Choroid plexus epithelial cell (primary cell): ENCODE measurements around the gene HMCN2.

ENCODE experiments used
- DNase-seq: peaks from one replicate; pipeline ENCODE4 v3.0.0-alpha.2; 2010; ENCODE audit warnings: low read depth
- H3K4me3 ChIP-seq: 2 replicates; pipeline ENCODE4 v1.5.1; 2011; ENCODE audit warnings: low read depth, mild to moderate bottlenecking, control low read depth, low read length, moderate library complexity
- TF ChIP-seq, protein P1 (sequence below): conservative IDR thresholded peaks from 2 replicates; pipeline ENCODE4 v1.5.1; 2011; ENCODE audit warnings: low read depth, mild to moderate bottlenecking, control low read depth, inconsistent platforms, low read length, moderate library complexity

The HMCN2 gene, protein sequence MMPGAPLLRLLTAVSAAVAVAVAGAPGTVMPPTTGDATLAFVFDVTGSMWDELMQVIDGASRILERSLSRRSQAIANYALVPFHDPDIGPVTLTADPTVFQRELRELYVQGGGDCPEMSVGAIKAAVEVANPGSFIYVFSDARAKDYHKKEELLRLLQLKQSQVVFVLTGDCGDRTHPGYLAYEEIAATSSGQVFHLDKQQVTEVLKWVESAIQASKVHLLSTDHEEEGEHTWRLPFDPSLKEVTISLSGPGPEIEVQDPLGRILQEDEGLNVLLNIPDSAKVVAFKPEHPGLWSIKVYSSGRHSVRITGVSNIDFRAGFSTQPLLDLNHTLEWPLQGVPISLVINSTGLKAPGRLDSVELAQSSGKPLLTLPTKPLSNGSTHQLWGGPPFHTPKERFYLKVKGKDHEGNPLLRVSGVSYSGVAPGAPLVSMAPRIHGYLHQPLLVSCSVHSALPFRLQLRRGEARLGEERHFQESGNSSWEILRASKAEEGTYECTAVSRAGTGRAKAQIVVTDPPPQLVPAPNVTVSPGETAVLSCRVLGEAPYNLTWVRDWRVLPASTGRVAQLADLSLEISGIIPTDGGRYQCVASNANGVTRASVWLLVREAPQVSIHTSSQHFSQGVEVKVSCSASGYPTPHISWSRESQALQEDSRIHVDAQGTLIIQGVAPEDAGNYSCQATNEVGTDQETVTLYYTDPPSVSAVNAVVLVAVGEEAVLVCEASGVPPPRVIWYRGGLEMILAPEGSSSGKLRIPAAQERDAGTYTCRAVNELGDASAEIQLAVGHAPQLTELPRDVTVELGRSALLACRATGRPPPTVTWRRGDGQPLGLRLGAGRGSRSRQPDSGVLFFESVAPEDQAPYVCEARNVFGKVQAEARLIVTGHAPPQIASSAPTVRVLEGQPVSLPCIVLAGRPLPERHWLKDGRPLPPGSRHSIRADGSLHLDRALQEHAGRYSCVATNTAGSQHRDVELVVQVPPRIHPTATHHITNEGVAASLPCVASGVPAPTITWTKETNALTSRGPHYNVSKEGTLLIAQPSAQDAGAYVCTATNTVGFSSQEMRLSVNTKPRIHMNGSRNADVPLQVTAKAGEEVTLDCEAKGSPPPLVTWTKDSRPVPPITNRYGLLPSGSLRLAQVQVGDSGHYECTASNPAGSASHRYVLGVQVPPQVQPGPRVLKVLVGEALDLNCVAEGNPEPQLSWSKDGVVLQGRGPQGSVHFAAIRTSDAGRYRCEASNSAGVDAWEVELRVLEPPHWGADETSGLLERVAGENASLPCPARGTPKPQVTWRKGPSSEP (N-terminal part only)

GRCh38 chr9:130265431-130266235 is at the start of gene HMCN2:
HMCN2 (plus strand) TSS chr9:130265760; CDS start chr9:130265879, 119 bp downstream.
- no peak within 1 kb of the TSS for H3K4me3 ChIP-seq
- TF ChIP-seq, protein P1, sequence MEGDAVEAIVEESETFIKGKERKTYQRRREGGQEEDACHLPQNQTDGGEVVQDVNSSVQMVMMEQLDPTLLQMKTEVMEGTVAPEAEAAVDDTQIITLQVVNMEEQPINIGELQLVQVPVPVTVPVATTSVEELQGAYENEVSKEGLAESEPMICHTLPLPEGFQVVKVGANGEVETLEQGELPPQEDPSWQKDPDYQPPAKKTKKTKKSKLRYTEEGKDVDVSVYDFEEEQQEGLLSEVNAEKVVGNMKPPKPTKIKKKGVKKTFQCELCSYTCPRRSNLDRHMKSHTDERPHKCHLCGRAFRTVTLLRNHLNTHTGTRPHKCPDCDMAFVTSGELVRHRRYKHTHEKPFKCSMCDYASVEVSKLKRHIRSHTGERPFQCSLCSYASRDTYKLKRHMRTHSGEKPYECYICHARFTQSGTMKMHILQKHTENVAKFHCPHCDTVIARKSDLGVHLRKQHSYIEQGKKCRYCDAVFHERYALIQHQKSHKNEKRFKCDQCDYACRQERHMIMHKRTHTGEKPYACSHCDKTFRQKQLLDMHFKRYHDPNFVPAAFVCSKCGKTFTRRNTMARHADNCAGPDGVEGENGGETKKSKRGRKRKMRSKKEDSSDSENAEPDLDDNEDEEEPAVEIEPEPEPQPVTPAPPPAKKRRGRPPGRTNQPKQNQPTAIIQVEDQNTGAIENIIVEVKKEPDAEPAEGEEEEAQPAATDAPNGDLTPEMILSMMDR, result no peak
- peak; percentile 9 for DNase-seq

- H3K4me3 ChIP-seq, result no peak overlapping the region
- TF ChIP-seq, protein P1, result no peak
- no peak for DNase-seq
Observed at GRCh38 chr9:130217838-130218237, 47.7 kb upstream of the HMCN2 start.

DNA sequence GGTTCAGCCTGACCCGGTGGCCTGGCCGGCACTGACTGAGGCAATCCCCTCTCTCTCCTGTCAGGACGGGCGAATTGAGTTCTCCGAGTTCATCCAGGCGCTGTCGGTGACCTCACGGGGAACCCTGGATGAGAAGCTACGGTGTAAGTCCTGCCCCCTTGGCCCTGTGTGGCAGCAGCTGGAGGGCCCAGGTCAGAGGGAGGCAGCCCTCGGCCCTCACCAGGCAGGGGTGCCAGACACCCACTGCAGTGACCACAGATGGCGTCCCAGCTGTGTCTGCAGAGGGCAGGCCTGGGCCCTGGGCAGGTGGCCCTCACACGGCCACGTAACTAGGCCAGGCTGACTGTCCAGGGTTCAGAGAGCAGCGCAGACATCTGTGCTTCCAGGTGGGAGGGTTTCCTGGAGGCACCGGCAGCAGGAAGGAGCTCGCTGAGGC is 45.9 kb upstream of the HMCN2 start:
- H3K4me3 ChIP-seq, result no peak overlapping the region
- no peak for DNase-seq
- TF ChIP-seq, protein P1, result no peak

DNA sequence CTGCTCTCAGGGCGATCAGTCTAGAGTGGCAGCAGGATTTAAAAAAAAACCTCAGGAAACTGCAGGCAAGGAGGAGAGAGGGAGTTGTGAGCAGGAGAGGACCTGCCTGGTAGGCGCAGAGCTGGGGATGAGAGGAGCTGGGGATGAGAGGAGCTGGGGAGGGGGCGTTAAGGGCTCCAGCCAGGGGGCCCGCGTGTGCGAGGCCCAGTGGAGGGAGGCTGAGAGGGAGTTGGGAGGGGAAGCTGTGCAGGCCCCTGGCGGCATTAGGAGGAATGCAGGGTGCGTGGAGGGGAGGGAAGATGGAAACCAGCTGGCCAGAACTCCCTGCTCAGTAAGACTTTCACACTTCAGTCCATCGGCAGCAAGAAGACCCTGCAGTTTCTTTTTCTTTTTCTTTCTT is 45.2 kb upstream of the HMCN2 start:
- peak; percentile 61 for DNase-seq
- H3K4me3 ChIP-seq, result no peak overlapping the region
- TF ChIP-seq, protein P1, result peak; percentile 55

DNA sequence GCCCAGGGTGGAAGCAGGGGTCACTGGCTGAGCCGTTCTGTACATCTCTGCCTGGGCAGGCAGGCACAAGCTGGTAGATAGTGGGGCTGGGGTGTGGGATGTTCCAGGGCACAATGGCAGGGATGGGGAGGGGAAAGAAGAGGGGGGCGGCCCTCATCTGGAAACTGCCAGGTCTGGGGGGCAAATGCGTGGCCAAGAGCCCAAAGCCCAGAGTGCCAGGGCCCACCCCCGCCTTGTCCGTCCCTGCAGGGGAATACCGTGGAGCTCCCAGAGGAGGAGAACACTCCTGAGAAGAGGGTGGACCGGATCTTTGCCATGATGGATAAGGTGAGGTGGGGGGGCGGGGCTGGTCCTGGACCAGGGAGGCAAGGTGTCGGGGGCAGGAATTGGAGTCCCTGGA is 42.7 kb upstream of the HMCN2 start:
- no peak for DNase-seq
- H3K4me3 ChIP-seq, result no peak overlapping the region
- TF ChIP-seq, protein P1, result no peak

GRCh38 chr9:130225071-130225470 is 40.5 kb upstream of the HMCN2 start:
- no peak for DNase-seq
- TF ChIP-seq, protein P1, result no peak
- no peak overlapping the region for H3K4me3 ChIP-seq
